Coronary artery (tissue), 2 donors: ENCODE measurements around the gene ATRN.

Source experiments
- DNase-seq: peaks from one replicate; pipeline ENCODE4 v3.0.0-alpha.2; 2017; ENCODE audit warnings: low spot score
- H3K27ac ChIP-seq, 2 donors: fragments of 200-600 bp; sonication (generic); one replicate each; pipeline ENCODE4 v1.5.1; 2016 to 2019
- H3K4me3 ChIP-seq: fragments of 200-600 bp; sonication (generic); 2 replicates; pipeline ENCODE4 v1.5.1; 2016; ENCODE audit warnings: mild to moderate bottlenecking, moderate library complexity
- CTCF ChIP-seq: fragments of 200-600 bp; sonication (generic); IDR thresholded peaks from one replicate; pipeline ENCODE4 v1.5.1; 2019; ENCODE audit warnings: antibody characterized with exemption

The ATRN gene

GRCh38 chr20:3674995-3675900 is 204.4 kb downstream of the ATRN start:
- no peak for DNase-seq
- Histone ChIP-seq H3K27ac (no peak overlapping the region), H3K4me3 (no peak overlapping the region)
- TF ChIP-seq CTCF, result no peak

GRCh38 chr20:3677733-3678132 is 206.9 kb downstream of the ATRN start:
- no peak for DNase-seq
- Histone ChIP-seq H3K4me3 (no peak overlapping the region), H3K27ac (peak overlapping the region; percentile 62 to 94)
- TF ChIP-seq CTCF, result no peak

- TF ChIP-seq CTCF, result no peak
- H3K27ac ChIP-seq, result peak overlapping the region; percentile 62 to 94
These were observed 207.4 kb downstream of the ATRN start for GRCh38 chr20:3678198-3678597.

GRCh38 chr20:3678856-3679720 is 208.3 kb downstream of the ATRN start:
- no peak for DNase-seq
- H3K4me3 ChIP-seq, result peak overlapping the region; percentile 76
- peak overlapping the region; percentile 65 to 94 for H3K27ac ChIP-seq
- TF ChIP-seq CTCF, result no peak

More at GRCh38 chr20:3678198-3678597, 207.4 kb downstream of the ATRN start:
- H3K4me3 ChIP-seq, result no peak overlapping the region
- no peak for DNase-seq

- no peak for TF ChIP-seq CTCF
- Histone ChIP-seq H3K4me3 (peak overlapping the region; percentile 76), H3K27ac (peak overlapping the region; percentile 65 to 94)
- DNase-seq, result peak; percentile 89
These were observed 209.2 kb downstream of the ATRN start for GRCh38 chr20:3679749-3680700.

GRCh38 chr20:3680701-3681351 is 210.0 kb downstream of the ATRN start:
- peak overlapping the region; percentile 65 to 94 for H3K27ac ChIP-seq
- no peak for TF ChIP-seq CTCF
- DNase-seq, result no peak
- H3K4me3 ChIP-seq, result peak overlapping the region; percentile 76
